MCF 10A (cell line): ENCODE results near the gene SLC44A4. TPM values are rescaled to one million over a fixed set of nuclear protein-coding genes. Genes with fewer than 3 reads are reported as not detected.
A peak's percentile ranks its signal among the peaks of the same experiment; 100 is the strongest.
"Not testable (repeated sequence)": the region's sequence is repeated elsewhere in the genome, so short reads cannot be mapped to it uniquely, and the experiment has no call there.

ENCODE experiments used
- BruUV-seq: library from RNA; stranded (reverse); fragments of 400-500 nt; replicated peaks from 2 replicates; lab custom pipeline; 2021; lab: Mats Ljungman, UMichigan
- CTCF ChIA-PET: fragments of 300-600 bp; sonication (Branson Sonifier 250); formaldehyde crosslinking; extraction: SDS; loops from one replicate; lab custom pipeline; 2021; ENCODE audit warnings: antibody characterized with exemption, inconsistent platforms; lab: Yijun Ruan, JAX
- POLR2A ChIA-PET: fragments of 300-600, 350-650 bp; sonication (Branson Sonifier 250); formaldehyde crosslinking; extraction: SDS; loops from one replicate; lab custom pipeline; 2020; ENCODE audit warnings: antibody characterized with exemption, inconsistent platforms; lab: Yijun Ruan, JAX
- DNase-seq: peaks from one replicate; pipeline ENCODE4 v3.0.0-alpha.2; 2018; ENCODE audit not compliant: unreplicated experiment
- H3K27ac Mint-ChIP-seq: one replicate; pipeline ENCODE4 v1.8.0; 2022; ENCODE audit warnings: mild to moderate bottlenecking, low read depth, mixed read lengths; ENCODE audit not compliant: unreplicated experiment
- H3K27me3 Mint-ChIP-seq: one replicate; pipeline ENCODE4 v1.8.0; 2022; ENCODE audit warnings: mixed read lengths; ENCODE audit not compliant: insufficient read depth, unreplicated experiment
- H3K36me3 Mint-ChIP-seq: one replicate; pipeline ENCODE4 v1.8.0; 2022; ENCODE audit warnings: mild to moderate bottlenecking, moderate library complexity, mixed read lengths; ENCODE audit not compliant: insufficient read depth, unreplicated experiment
- H3K4me1 Mint-ChIP-seq: one replicate; pipeline ENCODE4 v1.8.0; 2022; ENCODE audit warnings: mixed read lengths; ENCODE audit not compliant: insufficient read depth, unreplicated experiment
- H3K4me3 Mint-ChIP-seq: one replicate; pipeline ENCODE4 v1.8.0; 2022; ENCODE audit warnings: mild to moderate bottlenecking, moderate library complexity, mixed read lengths; ENCODE audit not compliant: unreplicated experiment
- H3K9me3 Mint-ChIP-seq: one replicate; pipeline ENCODE4 v1.8.0; 2022; ENCODE audit warnings: mixed read lengths; ENCODE audit not compliant: unreplicated experiment
- intact Hi-C: fragments of 100-400 bp; cut with micrococcal nuclease; formaldehyde crosslinking; loops from 2 replicates; pipeline ENCODE4 v1.14.1; 2022
- total RNA-seq: library from RNA; stranded (reverse); gene quantifications from 2 replicates; pipeline ENCODE4 v1.2.3, GENCODE V29; 2022
- TF ChIP-seq, protein P1 (sequence below): fragments of 200-600 bp; IDR thresholded peaks from one replicate; pipeline ENCODE4 v1.8.0; 2022; ENCODE audit warnings: antibody characterized with exemption, mild to moderate bottlenecking; ENCODE audit not compliant: unreplicated experiment

SLC44A4 gene
- total RNA-seq, 1 experiment from 2014 or later: not detected

DNA sequence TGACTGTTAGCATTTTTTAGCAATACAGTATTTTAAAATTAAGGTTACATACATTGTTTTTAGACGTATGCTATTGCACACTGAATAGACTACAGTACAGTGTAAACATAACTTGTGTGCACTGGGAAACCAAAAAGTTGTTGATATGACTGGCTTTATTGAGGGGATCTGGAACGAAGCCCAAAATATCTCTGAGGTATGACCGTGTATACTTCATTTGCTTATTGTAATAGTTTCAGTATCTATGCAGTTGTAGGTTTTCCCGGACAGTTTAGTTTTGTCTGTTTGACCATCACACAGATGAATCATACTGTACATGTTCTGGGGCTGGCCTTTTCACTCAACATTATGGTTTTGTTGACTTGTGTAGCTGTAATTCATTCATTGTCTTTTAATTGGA lies 30.0 kb upstream of the SLC44A4 start:
- intact Hi-C loops: no loop called here
- Mint-ChIP-seq H3K27ac (no peak overlapping the region), H3K4me1 (peaks cover 15% of the 10 kb centered on the region), H3K4me3 (no peak overlapping the region), H3K9me3 (no peaks in the 10 kb centered on the region), H3K36me3 (no peaks in the 10 kb centered on the region), H3K27me3 (no peaks in the 10 kb centered on the region)
- BruUV-seq: no TSS peak
- CTCF ChIA-PET: interaction anchor here (0.7 to 4.8 kb wide), 3 partner anchors 30 to 824 kb away, joined by 3 to 32 read pairs (median 3); no protein-coding TSS in a partner anchor
- DNase-seq: peak; percentile 40
- TF ChIP-seq, protein P1, sequence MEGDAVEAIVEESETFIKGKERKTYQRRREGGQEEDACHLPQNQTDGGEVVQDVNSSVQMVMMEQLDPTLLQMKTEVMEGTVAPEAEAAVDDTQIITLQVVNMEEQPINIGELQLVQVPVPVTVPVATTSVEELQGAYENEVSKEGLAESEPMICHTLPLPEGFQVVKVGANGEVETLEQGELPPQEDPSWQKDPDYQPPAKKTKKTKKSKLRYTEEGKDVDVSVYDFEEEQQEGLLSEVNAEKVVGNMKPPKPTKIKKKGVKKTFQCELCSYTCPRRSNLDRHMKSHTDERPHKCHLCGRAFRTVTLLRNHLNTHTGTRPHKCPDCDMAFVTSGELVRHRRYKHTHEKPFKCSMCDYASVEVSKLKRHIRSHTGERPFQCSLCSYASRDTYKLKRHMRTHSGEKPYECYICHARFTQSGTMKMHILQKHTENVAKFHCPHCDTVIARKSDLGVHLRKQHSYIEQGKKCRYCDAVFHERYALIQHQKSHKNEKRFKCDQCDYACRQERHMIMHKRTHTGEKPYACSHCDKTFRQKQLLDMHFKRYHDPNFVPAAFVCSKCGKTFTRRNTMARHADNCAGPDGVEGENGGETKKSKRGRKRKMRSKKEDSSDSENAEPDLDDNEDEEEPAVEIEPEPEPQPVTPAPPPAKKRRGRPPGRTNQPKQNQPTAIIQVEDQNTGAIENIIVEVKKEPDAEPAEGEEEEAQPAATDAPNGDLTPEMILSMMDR: no peak
- POLR2A ChIA-PET: interaction anchor here (0.8 to 1.3 kb wide), 5 partner anchors 37 to 219 kb away, joined by 3 to 8 read pairs (median 5); partner anchors contain the start of genes ATF6B, CFB and DXO

DNA sequence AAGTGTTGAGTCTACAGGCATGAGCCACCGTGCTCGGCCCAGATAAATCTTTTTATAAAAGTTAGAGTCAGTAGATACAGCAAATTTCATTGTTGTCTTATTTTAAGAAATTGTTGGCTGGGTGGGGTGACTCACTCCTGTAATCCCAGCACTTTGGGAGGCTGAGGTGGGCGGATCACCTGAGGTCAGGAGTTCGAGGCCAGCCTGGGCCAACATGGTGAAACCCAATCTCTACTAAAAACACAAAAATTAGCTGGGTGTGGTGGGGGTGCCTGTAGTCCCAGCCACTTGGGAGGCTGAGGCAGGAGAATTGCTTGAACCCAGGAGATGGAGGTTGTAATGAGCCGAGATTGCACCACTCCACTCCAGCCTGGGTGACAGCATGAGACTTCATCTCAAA lies 29.5 kb upstream of the SLC44A4 start:
- BruUV-seq, H3K27me3 Mint-ChIP-seq, H3K27ac Mint-ChIP-seq, intact Hi-C loops, H3K36me3 Mint-ChIP-seq, H3K4me3 Mint-ChIP-seq, H3K9me3 Mint-ChIP-seq, DNase-seq: not testable (repeated sequence)
- ChIA-PET POLR2A (interaction anchor here (0.7 to 1.7 kb wide), 6 partner anchors 9 to 220 kb away, joined by 3 to 5 read pairs (median 4); partner anchors contain the start of genes ATF6B and DXO), CTCF (interaction anchor here (0.7 to 4.8 kb wide), 3 partner anchors 18 to 824 kb away, joined by 3 to 32 read pairs (median 3); no protein-coding TSS in a partner anchor)
- peaks cover 15% of the 10 kb centered on the region for H3K4me1 Mint-ChIP-seq

DNA sequence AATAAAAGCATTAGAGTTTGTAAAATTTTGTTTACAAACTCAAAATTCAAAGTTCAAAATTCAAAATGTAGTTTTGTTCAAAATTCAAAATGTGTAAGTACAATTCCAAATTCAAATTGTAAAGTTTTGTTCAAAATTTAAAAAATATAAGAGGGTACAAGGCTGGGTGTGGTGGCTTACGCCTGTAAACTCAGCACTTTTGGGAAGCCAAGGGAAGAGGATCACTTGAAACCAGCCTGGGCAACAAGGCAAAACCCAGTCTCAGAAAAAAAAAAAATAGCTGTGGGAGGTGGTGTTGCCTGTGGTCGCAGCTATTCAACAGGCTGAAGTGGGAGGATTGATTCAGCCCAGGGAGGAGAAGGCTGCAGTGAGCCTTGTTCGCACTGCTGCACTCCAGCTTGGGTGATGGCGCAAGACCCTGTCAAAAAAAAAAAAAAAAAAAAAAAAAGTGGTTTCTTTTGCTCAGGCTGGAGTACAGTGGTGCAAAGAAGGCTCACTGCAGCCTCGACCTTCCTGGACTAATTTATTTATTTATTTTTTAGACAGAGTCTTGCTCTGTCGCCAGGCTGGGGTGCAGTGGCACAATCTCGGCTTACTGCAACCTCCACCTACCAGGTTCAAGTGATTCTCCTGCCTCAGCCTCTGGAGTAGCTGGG lies 28.5 kb upstream of the SLC44A4 start:
- peak; percentile 65 for DNase-seq
- Mint-ChIP-seq H3K27ac (no peak overlapping the region), H3K9me3 (no peaks in the 10 kb centered on the region), H3K4me1 (peaks cover 20% of the 10 kb centered on the region), H3K27me3 (no peaks in the 10 kb centered on the region), H3K36me3 (no peaks in the 10 kb centered on the region), H3K4me3 (no peak overlapping the region)
- BruUV-seq: no TSS peak
- ChIA-PET CTCF (interaction anchor here (0.8 to 4.8 kb wide), 3 partner anchors 13 to 45 kb away, joined by 3 to 32 read pairs (median 5); no protein-coding TSS in a partner anchor), POLR2A (interaction anchor here (0.6 to 1.7 kb wide), 14 partner anchors 10 to 221 kb away, joined by 3 to 5 read pairs (median 4); partner anchors contain the start of genes ATF6B, DXO, EHMT2 and NEU1)
- intact Hi-C loops: no loop called here
- TF ChIP-seq, protein P1: no peak

DNA sequence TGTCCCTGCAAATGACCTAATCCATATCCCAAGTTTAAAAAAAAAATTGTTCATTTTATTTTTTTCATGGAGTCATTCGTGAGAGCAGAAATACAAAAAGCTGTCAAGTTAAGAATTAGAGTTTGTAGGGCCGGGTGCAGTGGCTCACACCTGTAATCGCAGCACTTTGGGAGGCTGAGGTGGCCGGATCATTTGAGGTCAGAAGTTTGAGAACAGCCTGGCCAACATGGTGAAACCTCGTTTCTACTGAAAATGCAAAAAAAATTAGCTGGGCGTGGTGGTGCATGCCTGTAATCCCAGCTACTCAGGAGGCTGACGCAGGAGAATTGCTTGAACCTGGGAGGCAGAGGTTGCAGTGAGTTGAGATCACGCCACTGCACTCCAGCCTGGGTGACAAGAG lies 27.9 kb upstream of the SLC44A4 start:
- H3K36me3 Mint-ChIP-seq, intact Hi-C loops, H3K9me3 Mint-ChIP-seq, DNase-seq, H3K27ac Mint-ChIP-seq, H3K27me3 Mint-ChIP-seq, H3K4me3 Mint-ChIP-seq, BruUV-seq: not testable (repeated sequence)
- POLR2A ChIA-PET: interaction anchor here (0.6 to 1.7 kb wide), 7 partner anchors 13 to 65 kb away, joined by 3 to 5 read pairs (median 4); partner anchors contain the start of genes DXO and NEU1
- CTCF ChIA-PET: interaction anchor here (1.0 to 4.8 kb wide), 2 partner anchors 14 to 45 kb away, joined by 5 to 32 read pairs; no protein-coding TSS in a partner anchor
- H3K4me1 Mint-ChIP-seq: peaks cover 18% of the 10 kb centered on the region
